Measurements from ENCODE around the gene SHQ1.
A peak's percentile ranks its signal among the peaks of the same experiment; 100 is the strongest.

Gene SHQ1

DNA sequence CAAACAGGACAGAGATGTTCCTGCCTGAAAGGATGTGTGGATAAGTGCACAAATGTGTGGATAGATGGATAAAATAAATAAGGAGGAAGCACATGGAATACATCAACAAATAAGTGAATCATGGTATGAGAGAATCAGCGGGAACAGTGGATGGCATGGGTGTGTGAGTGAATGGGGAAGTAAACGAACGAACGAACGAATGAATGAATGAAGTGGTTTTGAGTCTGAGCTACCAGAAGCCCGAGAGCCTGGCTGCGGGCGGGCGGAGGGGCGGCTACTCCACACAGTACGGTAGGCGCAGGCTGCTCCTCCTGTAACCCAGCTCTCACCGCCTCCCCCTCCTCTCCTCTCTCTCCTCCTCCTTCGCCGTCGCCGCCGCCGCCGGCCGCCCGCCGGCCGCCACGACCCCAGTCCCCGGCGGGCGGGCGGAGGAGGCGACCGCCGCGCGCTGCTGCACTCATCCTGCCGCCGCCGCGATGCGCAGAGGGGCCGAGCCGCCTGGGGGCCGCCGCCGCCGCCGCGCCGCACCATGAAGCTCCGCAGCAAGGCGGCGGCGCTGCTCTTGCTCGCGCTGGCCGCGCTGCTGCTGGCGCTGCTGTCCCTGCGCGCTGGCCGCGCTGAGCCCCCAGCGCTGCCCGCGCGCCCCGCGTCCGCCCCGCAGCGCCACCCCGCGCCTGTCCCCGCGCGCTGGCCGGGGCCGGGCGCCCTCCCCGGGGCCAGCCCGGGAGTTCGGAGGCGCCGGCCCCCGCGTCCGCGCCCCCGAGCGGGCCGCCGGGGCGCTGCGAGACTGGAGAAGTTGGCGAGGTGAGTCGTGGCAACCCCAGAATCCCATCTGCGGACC lies 39.7 kb upstream of the SHQ1 start, which contains the start of gene GXYLT2:
GXYLT2 (plus strand) TSS at position 342 of the 841 bp plus-strand sequence; CDS start at position 530, 188 bp downstream.
- in situ Hi-C loops (cut with MboI; ENCODE audit: low sequenced_read_pairs) = no loop called here
- H3K4me3 ChIP-seq = peak within 1 kb of the TSS; percentile 24
- peaks cover 11% of the 10 kb centered on the region for H3K27me3 ChIP-seq (ENCODE audit: low read depth)
- peak; percentile 70 to 82 for DNase-seq (ENCODE audit: low spot score in 2 of 2)
- H3K36me3 ChIP-seq (replicated peaks) = no peaks in the 10 kb centered on the region
- H3K4me1 ChIP-seq = peaks cover 42% of the 10 kb centered on the region
- no peaks in the 10 kb centered on the region for H3K9me3 ChIP-seq

DNA sequence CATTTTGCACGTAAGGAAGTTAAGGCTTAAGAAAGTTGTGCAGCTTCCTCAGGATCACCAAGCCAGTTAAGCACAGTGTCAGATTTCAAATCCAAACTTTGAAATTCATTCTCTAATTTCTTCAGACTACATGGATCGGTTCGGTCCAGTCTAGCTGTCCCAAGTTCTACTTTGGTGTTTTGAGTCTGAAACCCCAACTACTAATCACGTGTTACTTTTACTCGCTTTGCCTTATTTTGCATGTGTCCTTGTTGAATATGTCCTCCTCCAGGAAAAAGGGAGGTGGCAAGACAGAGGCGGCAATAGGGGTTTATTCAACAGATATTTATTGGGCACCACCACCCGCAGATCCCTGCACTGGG lies 39.1 kb upstream of the SHQ1 start:
- Histone ChIP-seq H3K4me1 (peaks cover 39% of the 10 kb centered on the region), H3K9me3 (no peaks in the 10 kb centered on the region), H3K4me3 (peak overlapping the region; percentile 20), H3K27me3 (ENCODE audit: low read depth) (peaks cover 11% of the 10 kb centered on the region), H3K36me3 (replicated peaks) (no peaks in the 10 kb centered on the region)
- in situ Hi-C loops (cut with MboI; ENCODE audit: low sequenced_read_pairs) = no loop called here
- no peak for DNase-seq (ENCODE audit: low spot score in 2 of 2)

DNA sequence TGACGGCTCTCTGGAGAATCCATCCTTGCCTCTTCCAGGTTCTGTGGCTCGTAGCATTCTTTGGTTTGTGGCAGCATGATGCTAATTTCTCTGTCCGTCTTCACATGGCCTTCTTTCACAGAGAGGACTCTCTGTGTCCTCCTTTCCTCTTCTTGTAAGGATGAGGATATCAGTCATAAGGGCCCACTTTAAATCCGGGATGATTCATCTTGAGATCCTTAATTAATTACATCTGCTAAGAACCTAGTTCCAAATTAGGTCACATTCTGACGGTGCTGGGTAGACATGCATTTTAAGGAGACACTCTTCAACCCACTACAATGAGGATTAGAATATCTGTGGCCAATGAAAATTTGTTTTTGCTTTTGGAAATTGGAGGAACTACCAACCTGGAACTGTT lies 23.9 kb upstream of the SHQ1 start:
- in situ Hi-C loops (cut with MboI; ENCODE audit: low sequenced_read_pairs) = no loop called here

DNA sequence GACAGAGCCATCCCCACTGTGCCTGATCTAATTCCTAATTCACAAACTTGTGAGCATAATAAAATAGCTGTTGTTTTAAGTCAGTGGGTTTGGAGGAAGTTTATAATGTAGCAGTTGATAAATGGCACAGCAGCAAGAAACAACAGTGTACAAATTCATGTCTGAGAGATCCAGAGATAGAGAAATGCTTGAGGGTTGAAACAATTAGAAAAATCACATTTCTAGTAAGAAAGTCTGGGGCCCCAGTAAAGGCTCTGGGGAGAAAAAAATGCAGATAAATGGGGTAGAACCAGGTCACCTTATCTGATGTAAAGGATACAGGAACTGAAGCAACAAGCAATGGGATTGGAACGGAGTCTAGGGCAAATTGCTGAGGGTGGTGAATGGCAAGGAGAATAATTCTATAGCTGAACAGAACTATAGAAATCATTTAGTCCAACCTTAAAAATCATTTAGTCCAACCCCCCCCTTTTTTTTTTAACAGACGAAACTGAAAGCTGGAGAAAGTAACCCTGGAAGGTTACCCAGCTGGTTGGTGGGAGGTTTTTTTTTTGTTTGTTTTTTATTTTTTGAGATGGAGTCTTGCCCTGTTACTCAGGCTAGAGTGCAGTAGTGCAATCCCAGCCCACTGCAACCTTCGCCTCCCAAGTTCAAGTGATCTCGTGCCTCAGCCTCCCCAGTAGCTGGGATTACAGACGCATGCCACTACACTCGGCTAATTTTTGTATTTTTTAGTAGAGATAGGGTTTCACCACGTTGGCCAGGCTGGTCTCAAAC lies 14.3 kb upstream of the SHQ1 start:
- Histone ChIP-seq H3K9me3 (no peaks in the 10 kb centered on the region), H3K27me3 (ENCODE audit: low read depth) (peaks cover 3% of the 10 kb centered on the region), H3K4me3 (no peak overlapping the region), H3K4me1 (no peaks in the 10 kb centered on the region), H3K36me3 (replicated peaks) (no peaks in the 10 kb centered on the region)
- DNase-seq (ENCODE audit: low spot score in 2 of 2) = no peak
- in situ Hi-C loops (cut with MboI; ENCODE audit: low sequenced_read_pairs) = no loop called here

More for the DNA sequence above, 23.9 kb upstream of the SHQ1 start:
- H3K36me3 ChIP-seq (replicated peaks) = no peaks in the 10 kb centered on the region
- peaks cover 21% of the 10 kb centered on the region for H3K27me3 ChIP-seq (ENCODE audit: low read depth)
- H3K4me1 ChIP-seq = no peaks in the 10 kb centered on the region; the same call in 1 of the 2 replicates
- H3K9me3 ChIP-seq = no peaks in the 10 kb centered on the region
- DNase-seq (ENCODE audit: low spot score in 2 of 2) = no peak
- no peak overlapping the region for H3K4me3 ChIP-seq

DNA sequence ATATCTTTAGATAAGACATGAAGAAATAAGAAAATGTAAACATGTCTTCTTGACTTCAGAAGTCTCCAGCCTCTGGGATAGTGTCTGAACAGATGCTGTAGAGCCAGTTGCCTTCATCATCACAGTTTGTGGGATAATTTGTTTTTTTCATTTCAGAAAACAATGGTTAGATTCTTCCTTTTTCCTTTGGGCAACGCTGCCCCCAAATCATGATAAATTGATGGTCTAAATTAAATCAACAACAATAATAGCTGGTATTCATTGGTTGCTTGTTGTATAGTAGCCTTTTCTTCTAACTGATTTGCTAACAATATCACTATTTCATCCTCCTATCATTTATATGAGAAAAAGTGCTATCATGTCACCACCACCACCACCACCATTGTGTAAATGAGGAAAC lies 12.6 kb upstream of the SHQ1 start:
- Histone ChIP-seq H3K27me3 (ENCODE audit: low read depth) (peaks cover 3% of the 10 kb centered on the region), H3K36me3 (replicated peaks) (no peaks in the 10 kb centered on the region), H3K9me3 (no peaks in the 10 kb centered on the region), H3K4me3 (no peak overlapping the region), H3K4me1 (no peaks in the 10 kb centered on the region)
- in situ Hi-C loops (cut with MboI; ENCODE audit: low sequenced_read_pairs) = no loop called here
- no peak for DNase-seq (ENCODE audit: low spot score in 2 of 2)

DNA sequence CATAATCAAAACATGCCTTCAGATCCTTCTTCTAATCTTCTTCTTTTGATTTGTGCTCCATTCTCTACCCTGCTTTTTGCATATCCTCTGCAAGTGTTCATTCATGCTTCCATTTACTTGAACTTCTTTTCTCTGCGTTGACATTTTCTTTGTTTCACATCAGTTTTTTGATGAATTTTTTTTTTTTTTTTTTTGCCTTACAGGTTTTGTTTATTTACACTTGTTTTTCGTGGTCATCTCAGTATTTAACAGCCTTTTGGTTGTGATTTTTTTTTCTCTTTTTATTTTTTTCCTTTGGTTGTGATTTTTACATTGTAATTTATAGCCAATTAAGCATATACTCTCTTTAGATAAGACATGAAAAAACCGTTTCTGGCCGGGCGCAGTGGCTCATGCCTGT lies 11.8 kb upstream of the SHQ1 start:
- Histone ChIP-seq H3K27me3 (ENCODE audit: low read depth) (peaks cover 3% of the 10 kb centered on the region), H3K36me3 (replicated peaks) (no peaks in the 10 kb centered on the region), H3K9me3 (no peaks in the 10 kb centered on the region), H3K4me1 (no peaks in the 10 kb centered on the region), H3K4me3 (no peak overlapping the region)
- in situ Hi-C loops (cut with MboI; ENCODE audit: low sequenced_read_pairs) = no loop called here
- no peak for DNase-seq (ENCODE audit: low spot score in 2 of 2)

DNA sequence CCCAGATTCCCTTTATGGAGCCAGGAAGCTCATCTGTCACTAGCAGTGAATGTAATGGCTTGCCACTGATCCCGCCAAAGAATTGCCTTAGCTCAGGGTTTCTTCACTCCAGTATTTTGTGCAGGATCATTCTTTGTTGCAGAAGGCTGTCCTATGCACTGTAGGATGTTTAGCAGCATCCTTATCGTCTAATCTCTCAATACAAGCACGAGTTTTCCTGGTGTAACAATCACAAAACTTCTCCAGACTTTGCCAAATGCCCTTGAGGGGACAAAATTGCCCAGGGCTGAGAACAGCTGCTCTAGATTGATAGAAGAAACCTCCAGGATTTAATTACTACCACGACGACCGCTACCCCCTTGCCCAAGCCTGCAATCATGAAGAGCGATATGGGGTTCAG lies 6.8 kb upstream of the SHQ1 start:
- Histone ChIP-seq H3K27me3 (ENCODE audit: low read depth) (peaks cover 10% of the 10 kb centered on the region), H3K4me3 (no peak overlapping the region), H3K36me3 (replicated peaks) (no peaks in the 10 kb centered on the region), H3K4me1 (peaks cover 6% of the 10 kb centered on the region), H3K9me3 (no peaks in the 10 kb centered on the region)
- in situ Hi-C loops (cut with MboI; ENCODE audit: low sequenced_read_pairs) = no loop called here
- DNase-seq (ENCODE audit: low spot score in 2 of 2) = no peak

DNA sequence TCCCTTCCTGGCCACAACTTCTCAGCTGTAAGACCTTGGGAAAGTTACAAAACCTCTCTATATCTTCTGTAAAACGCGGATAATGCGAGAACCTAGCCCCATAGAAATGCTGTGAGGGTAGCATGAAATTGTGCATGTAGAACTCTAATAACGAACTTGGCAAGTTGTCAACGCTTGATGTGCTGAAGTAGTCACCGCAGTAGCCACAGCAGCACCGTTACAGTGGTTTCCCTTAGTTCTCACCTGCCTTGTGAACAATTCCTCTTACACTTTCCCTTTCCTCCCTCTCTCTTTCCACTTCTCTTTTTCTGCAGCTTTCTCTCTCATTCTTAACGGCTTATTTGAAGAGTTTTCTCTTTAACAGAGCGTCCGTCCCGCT lies 447 bp upstream of the SHQ1 start:
- Histone ChIP-seq H3K4me3 (peak overlapping the region; percentile 84), H3K9me3 (no peaks in the 10 kb centered on the region), H3K4me1 (peaks cover 25% of the 10 kb centered on the region), H3K36me3 (replicated peaks) (no peaks in the 10 kb centered on the region), H3K27me3 (ENCODE audit: low read depth) (0 out of 2 replicates have a peak, but pooled peaks cover 3% of the 10 kb centered on the region)
- in situ Hi-C loops (cut with MboI; ENCODE audit: low sequenced_read_pairs) = loop anchor here (25.0 kb wide), 1 partner anchor 1136 kb away; no protein-coding TSS in a partner anchor
- no peak for DNase-seq (ENCODE audit: low spot score in 2 of 2)

DNA sequence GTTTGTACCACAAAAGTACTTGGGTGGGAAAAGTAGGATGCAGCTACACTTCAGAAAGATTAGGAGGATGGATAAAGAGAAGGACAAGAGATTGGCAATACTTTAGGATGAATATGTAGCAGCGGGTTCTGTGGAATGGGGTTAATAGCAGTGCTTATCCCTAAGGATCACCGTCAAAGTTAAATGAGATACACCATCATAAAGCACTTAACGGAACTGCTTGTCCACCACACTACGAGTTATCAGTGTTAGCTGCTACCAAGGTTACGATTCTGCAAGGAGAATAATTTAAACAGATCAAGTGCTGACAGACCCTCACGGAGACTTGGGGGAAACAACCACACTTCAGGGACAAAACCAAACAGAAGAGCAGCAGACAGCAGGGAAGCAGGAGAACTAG lies 963 bp downstream of the SHQ1 start:
- DNase-seq (ENCODE audit: low spot score in 2 of 2) = no peak
- peaks cover 25% of the 10 kb centered on the region for H3K4me1 ChIP-seq
- peak overlapping the region; percentile 84 for H3K4me3 ChIP-seq
- in situ Hi-C loops (cut with MboI; ENCODE audit: low sequenced_read_pairs) = loop anchor here (25.0 kb wide), 1 partner anchor 1135 kb away; no protein-coding TSS in a partner anchor
- 0 out of 2 replicates have a peak, but pooled peaks cover 3% of the 10 kb centered on the region for H3K27me3 ChIP-seq (ENCODE audit: low read depth)
- H3K9me3 ChIP-seq = no peaks in the 10 kb centered on the region
- no peaks in the 10 kb centered on the region for H3K36me3 ChIP-seq (replicated peaks)

DNA sequence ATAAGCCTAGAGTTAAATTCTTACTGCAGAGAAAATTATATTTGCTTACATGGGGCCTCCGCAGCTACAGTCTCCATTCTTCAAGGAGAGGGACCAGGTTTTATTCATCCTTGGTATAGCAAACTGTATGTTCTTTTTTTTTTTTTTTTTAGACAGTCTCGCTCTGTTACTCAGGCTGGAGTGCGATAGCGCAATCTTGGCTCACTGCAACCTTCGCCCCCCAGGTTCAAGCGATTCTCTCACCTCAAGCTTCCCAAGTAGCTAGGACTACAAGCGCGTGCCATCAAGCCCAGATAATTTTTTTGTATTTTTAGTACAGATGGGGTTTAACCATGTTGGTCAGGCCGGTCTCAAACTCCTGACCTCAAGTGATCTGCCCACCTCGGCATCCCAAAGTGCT lies 2.1 kb downstream of the SHQ1 start:
- in situ Hi-C loops (cut with MboI; ENCODE audit: low sequenced_read_pairs) = loop anchor here (25.0 kb wide), 1 partner anchor 1134 kb away; no protein-coding TSS in a partner anchor
- Histone ChIP-seq H3K27me3 (ENCODE audit: low read depth) (0 out of 2 replicates have a peak, but pooled peaks cover 3% of the 10 kb centered on the region), H3K36me3 (replicated peaks) (peaks cover 4% of the 10 kb centered on the region; the same call in 1 of the 2 replicates), H3K9me3 (no peaks in the 10 kb centered on the region), H3K4me1 (peaks cover 20% of the 10 kb centered on the region), H3K4me3 (no peak overlapping the region)
- no peak for DNase-seq (ENCODE audit: low spot score in 2 of 2)

DNA sequence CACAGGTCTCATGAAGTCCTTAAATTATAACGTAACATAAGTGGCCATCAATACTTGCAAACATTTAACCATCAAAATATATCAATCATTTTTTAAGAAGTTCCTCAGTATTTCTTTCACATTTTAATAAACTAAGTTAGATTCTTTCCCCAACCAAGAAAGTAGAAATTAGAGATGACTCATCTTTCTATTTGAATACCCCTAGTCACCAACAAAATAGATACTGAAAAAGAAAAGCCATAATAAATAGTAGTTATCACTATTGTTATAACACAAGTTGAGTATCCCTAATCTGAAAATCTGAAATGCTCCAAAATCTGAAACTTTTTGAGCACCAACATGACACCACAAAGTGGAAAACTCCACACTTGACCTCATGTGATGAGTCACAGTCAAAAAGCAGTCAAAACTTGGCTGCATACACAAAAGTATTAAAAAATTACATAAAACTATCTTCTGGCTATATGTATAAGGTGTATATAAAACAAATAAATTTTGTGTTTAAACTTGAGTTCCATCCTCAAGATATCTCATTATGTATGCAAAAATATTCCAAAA lies 3.7 kb downstream of the SHQ1 start:
- no peaks in the 10 kb centered on the region for H3K9me3 ChIP-seq
- in situ Hi-C loops (cut with MboI; ENCODE audit: low sequenced_read_pairs) = loop anchor here (25.0 kb wide), 1 partner anchor 1132 kb away; no protein-coding TSS in a partner anchor
- H3K4me3 ChIP-seq = no peak overlapping the region
- H3K27me3 ChIP-seq (ENCODE audit: low read depth) = 0 out of 2 replicates have a peak, but pooled peaks cover 2% of the 10 kb centered on the region
- H3K36me3 ChIP-seq (replicated peaks) = peaks cover 9% of the 10 kb centered on the region
- H3K4me1 ChIP-seq = peaks cover 21% of the 10 kb centered on the region
- DNase-seq (ENCODE audit: low spot score in 2 of 2) = no peak

DNA sequence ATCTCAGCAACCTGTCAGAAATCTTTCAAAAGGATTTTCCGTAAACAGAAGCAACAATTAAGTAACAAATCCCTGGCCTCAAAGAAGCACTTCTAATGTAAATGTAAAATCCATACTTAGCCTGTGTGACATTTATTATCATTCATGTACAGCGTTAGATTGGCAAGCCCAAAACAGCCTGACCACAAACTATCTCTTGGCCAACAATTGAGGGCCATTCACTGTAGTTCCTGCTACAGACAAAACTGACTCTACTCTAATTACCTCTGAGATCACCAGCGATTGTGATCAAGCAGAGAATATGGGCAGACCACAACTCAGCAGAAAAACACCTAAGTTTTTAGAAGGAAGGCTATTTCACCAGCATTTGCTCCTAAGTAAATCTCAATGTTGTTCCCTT lies 9.2 kb downstream of the SHQ1 start:
- Histone ChIP-seq H3K27me3 (ENCODE audit: low read depth) (no peaks in the 10 kb centered on the region), H3K36me3 (replicated peaks) (peaks cover 9% of the 10 kb centered on the region), H3K4me3 (no peak overlapping the region), H3K9me3 (no peaks in the 10 kb centered on the region), H3K4me1 (peaks cover 13% of the 10 kb centered on the region)
- DNase-seq (ENCODE audit: low spot score in 2 of 2) = peak; percentile 77 to 98
- in situ Hi-C loops (cut with MboI; ENCODE audit: low sequenced_read_pairs) = loop anchor here (25.0 kb wide), 1 partner anchor 1127 kb away; no protein-coding TSS in a partner anchor

DNA sequence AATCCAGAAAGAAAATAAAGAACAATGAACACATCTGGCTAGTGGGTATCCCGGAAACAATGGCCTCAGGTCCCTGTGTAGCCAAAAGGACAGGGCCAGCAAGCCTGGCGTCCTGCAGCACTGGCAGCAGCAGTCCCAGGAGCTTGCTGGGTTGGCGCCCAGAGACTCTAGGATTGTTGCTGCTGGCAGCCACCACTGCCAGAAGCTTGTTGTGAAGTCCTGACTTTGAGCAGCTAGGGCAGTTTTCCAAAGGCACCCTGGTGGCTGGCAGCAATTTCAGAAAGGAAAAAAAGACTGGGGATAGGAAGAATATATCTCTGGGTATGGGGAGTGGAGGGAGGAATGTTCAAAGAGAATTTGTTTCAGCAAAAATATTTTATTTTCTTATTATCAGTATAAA lies 11.3 kb downstream of the SHQ1 start:
- H3K4me3 ChIP-seq = no peak overlapping the region
- no peaks in the 10 kb centered on the region for H3K27me3 ChIP-seq (ENCODE audit: low read depth)
- peaks cover 12% of the 10 kb centered on the region for H3K36me3 ChIP-seq (replicated peaks)
- no peak for DNase-seq (ENCODE audit: low spot score in 2 of 2)
- H3K9me3 ChIP-seq = no peaks in the 10 kb centered on the region
- peaks cover 13% of the 10 kb centered on the region for H3K4me1 ChIP-seq
- in situ Hi-C loops (cut with MboI; ENCODE audit: low sequenced_read_pairs) = loop anchor here (25.0 kb wide), 1 partner anchor 1125 kb away; no protein-coding TSS in a partner anchor

Data from HAP-1 (cell line).